Esophagus squamous epithelium (tissue), 4 donors: ENCODE results near the gene MRGPRF.

Source experiments
- CTCF ChIP-seq, 6 experiments: fragments of 450-650 bp in 4 of 6; fragments of 200-600 bp in 2 of 6; sonication (generic) in 2 of 6; IDR thresholded peaks; one replicate each; pipeline ENCODE4 v1.5.1; 2016 to 2019; ENCODE audit warnings: antibody characterized with exemption in 6 of 6, mild to moderate bottlenecking in 4 of 6, moderate library complexity in 4 of 6
- POLR2A ChIP-seq, 4 donors: fragments of 450-650 bp; IDR thresholded peaks; one replicate each; pipeline ENCODE4 v1.6.1; 2017; ENCODE audit warnings: antibody characterized with exemption in 4 of 4, mild to moderate bottlenecking in 4 of 4, moderate library complexity in 3 of 4

- TF ChIP-seq CTCF (IDR thresholded peaks at IDR 0.05) (no peak), POLR2A (IDR thresholded peaks at IDR 0.05) (no peak)
Measured at GRCh38 chr11:68974421-68975194, 38.4 kb downstream of the MRGPRF start.
